GM18861 (cell line): ENCODE measurements around the gene TPM2.

Experiments
- ATAC-seq: cut with Tn5 transposase; IDR thresholded peaks from one replicate; pipeline ENCODE4 v1.9.1; 2021; ENCODE audit not compliant: unreplicated experiment

Gene TPM2

GRCh38 chr9:35679766-35680330, 9.9 kb downstream of the TPM2 start:
- ATAC-seq: no peak

GRCh38 chr9:35679091-35679490, 10.6 kb downstream of the TPM2 start:
- no peak for ATAC-seq

DNA sequence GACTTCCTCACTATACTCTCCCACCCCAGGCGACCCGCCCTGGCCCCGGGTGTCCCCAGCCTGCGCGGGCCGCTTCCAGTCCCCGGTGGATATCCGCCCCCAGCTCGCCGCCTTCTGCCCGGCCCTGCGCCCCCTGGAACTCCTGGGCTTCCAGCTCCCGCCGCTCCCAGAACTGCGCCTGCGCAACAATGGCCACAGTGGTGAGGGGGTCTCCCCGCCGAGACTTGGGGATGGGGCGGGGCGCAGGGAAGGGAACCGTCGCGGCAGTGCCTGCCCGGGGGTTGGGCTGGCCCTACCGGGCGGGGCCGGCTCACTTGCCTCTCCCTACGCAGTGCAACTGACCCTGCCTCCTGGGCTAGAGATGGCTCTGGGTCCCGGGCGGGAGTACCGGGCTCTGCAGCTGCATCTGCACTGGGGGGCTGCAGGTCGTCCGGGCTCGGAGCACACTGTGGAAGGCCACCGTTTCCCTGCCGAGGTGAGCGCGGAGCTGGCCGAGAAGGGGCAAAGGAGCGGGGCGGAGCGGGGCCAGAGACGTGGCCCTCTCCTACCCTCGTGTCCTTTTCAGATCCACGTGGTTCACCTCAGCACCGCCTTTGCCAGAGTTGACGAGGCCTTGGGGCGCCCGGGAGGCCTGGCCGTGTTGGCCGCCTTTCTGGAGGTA, 13.9 kb downstream of the TPM2 start:
- ATAC-seq: no peak

DNA sequence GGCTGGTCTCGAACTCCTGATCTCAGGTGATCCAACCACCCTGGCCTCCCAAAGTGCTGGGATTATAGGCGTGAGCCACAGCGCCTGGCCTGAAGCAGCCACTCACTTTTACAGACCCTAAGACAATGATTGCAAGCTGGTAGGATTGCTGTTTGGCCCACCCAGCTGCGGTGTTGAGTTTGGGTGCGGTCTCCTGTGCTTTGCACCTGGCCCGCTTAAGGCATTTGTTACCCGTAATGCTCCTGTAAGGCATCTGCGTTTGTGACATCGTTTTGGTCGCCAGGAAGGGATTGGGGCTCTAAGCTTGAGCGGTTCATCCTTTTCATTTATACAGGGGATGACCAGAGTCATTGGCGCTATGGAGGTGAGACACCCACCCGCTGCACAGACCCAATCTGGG, 14.5 kb downstream of the TPM2 start:
- no peak for ATAC-seq

GRCh38 chr9:35674025-35674361, 15.7 kb downstream of the TPM2 start:
- ATAC-seq: no peak

DNA sequence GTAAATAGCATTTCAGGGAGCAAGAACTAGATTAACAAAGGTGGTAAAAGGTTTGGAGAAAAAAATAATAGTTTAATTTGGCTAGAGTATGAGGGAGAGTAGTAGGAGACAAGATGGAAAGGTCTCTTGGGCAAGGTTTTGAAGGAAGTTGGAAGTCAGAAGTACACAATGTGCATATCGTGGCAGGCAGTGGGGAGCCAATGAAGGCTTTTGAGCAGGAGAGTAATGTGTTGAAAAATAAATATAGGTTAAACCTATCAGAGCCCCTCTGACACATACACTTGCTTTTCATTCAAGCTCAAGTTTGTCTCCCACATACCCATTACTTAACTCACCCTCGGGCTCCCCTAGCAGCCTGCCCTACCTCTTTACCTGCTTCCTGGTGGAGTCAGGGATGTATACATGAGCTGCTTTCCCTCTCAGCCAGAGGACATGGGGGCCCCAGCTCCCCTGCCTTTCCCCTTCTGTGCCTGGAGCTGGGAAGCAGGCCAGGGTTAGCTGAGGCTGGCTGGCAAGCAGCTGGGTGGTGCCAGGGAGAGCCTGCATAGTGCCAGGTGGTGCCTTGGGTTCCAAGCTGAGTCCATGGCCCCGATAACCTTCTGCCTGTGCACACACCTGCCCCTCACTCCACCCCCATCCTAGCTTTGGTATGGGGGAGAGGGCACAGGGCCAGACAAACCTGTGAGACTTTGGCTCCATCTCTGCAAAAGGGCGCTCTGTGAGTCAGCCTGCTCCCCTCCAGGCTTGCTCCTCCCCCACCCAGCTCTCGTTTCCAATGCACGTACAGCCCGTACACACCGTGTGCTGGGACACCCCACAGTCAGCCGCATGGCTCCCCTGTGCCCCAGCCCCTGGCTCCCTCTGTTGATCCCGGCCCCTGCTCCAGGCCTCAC, 16.3 kb downstream of the TPM2 start, which contains the start of gene CA9:
TSS of gene CA9 (plus strand) at position 797 of the 893 bp plus-strand sequence. CDS start at position 829, 32 bp downstream.
- no peak for ATAC-seq

DNA sequence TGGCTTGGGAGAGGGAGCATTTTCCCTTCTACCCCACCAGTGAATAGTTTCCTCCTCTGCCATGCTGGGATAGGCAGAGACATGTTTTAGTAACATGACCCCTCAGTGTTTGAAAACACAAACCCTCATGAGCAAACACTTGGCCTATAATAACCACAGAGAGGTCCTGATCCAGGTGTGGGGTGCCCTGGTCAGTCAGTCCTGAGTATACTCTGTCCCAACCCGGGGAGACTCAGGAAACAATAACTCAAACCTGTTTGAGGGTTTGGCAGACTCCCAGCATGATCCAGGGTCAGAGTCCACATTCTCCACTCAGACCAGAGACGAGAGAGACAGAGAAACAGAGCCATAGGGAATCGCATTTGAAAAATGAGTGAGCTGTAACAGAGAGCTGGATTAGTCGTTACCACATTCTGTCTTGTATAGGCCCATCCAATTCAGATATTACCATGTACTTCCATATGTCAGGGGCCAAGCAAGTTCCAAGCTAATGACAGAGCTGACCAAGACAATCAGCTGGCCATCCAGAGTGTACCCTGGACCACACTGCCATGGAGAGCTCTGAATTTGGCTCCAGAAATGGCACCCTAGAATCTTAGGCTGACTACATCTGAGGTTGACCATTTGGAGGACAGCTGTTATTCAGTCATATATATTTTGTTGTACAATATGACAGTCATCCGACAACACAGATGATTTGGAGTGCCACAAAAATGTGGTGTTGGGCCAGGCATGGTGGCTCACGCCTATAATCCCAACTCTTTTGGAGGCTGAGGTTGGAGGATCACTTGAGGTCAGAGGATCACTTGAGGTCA, 20.2 kb downstream of the TPM2 start:
- no peak for ATAC-seq

GRCh38 chr9:35667939-35668338, 21.8 kb downstream of the TPM2 start:
- no peak for ATAC-seq

DNA sequence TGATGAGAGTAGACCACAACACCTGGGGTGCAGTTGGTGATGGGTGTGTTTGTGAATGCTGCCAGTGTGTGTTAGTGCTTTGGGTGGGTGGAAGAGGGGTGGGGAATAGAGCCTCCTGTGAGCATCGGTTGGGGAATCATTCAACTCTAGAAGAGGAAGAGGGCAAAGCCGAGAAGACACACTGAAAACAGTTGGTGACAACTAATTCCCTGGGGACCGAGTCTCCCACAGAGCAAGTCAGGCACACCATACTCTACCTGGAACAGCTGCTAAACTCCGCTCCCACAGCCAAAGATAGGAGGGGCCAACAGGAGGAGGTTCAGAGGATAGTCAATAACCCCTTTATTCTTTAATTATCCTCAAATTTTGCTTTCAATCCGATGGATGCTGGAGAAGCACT, 23.2 kb downstream of the TPM2 start:
- no peak for ATAC-seq

DNA sequence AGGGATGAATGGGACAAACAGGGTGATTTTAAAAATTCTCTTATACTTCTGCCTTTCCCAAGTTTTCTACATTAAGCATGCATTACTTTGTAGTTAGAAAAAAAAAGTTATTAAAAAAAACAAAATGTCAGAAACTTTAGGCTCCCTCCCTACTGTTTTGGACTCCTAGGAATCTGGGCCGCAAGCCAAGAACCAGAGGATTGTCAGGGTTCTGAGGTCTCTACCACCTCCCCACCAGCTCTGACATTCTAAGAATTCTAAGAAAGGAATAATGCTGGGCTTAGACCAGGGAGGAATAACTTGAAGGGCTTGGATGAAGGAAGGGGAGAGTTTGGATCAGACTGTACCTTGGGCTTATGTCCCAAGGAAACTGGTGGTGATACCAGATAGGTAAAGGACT, 23.7 kb downstream of the TPM2 start:
- ATAC-seq: no peak

DNA sequence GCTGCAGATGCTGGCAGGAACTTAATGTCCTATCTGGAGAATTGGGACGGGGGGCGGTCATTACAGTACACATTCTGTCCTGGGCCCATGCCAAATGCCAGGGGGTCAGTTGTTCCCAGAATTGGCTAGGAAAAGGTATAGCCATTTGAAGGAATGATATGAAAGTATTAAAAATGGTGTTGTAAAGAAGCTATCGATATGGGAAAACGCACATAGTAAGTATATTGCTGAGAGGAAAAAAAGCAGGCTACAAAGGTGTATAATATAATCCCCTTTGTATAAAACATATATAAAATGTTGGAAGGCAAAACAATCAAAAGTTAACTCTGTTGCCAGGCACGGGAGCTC, 24.3 kb downstream of the TPM2 start:
- no peak for ATAC-seq

DNA sequence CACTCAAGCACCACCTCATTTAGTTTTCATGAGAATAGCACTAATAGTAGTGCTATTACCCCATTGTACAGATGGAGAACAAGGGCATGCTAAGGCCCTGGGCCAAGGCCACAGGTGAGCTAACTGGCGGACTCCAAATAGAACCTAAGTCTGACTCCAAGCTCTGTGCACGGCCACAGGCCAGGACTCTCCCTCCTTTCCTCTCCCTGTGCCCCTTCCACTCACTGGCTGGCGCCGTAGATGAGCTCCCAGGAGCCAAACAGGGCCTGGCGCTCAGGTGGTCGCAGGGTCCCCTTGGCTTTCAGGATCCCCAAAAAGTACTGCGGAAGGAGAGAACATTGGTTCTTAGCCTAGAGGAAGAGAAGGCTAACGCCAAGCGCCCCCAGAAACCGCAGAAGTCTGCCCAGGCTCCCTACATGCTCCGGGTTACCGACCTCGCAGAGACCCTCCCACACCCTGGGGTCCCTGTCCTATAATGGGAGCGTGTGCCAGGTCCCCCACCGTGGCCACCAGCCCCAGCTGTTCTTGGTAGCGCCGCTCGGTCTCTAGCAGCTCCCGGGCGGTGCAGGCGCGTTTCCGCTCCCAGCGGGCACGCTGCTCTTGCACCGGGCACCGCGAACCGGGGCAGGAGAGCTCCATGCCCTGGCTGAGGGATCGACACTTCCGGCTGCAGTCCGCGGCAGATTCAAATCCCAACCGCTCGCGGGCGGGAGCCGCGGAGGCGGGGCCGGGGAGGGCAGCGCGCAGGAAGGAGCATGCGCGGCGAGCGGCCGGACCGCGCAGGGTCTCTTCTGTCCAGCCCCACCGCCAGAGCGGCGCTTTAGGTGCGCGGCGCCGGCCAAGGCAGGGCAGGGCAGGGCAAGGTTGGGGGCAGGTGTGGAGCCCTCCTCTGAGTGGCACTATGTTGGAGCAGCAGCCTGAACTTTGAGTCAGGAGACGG, 24.9 kb downstream of the TPM2 start, which contains the start of gene ARHGEF39:
TSS of gene ARHGEF39 (minus strand) at position 665 of the 940 bp plus-strand sequence. CDS start at position 639, 26 bp downstream.
- ATAC-seq: peak; percentile 64

DNA sequence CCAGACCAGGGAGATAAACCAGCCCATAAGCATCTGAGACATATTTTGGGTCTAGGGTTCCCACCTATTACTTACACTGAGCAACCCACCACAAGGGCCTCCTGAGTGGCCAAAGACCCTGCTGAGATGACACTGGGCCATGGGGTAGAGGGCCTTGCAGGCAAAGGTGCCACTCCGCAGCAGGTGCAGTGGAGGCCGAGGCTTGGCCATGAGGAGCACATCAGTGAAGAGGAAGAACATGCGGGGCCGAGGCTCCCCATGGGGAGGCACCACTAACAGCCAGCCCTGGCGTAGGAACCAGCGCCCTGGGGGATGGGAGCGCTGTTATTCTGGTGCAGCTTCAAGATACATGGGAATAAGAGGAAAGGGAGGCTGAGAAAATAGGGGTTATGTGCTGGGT, 27.3 kb downstream of the TPM2 start:
- no peak for ATAC-seq

DNA sequence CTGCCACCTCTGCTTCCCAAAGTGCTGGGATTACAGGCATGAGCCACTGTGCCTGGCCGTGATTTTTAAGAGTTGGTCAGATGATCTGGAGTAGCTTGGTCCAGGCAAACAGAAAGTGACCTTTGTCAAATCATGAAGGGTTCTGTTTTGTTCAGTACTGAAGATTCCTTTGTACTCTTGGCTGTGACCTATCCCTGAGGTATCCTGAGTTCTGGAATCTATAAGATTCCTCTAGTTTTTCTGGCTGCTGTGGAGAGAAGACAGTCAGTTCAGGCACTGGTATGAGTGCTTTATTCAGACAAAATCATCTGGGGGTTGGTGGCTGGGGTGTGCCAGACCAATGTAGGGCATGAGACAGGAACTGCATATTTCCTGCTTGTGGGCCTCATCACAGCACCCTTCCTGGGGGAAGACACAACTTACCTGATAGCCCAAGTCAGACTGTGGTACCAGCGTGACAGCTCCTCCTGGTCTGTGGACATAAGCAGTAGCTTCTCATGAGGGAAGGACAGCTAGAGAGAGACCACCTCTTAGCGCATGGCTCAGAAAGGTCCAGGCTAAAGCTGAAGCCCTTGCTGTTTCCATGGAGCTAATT, 27.9 kb downstream of the TPM2 start:
- ATAC-seq: no peak

DNA sequence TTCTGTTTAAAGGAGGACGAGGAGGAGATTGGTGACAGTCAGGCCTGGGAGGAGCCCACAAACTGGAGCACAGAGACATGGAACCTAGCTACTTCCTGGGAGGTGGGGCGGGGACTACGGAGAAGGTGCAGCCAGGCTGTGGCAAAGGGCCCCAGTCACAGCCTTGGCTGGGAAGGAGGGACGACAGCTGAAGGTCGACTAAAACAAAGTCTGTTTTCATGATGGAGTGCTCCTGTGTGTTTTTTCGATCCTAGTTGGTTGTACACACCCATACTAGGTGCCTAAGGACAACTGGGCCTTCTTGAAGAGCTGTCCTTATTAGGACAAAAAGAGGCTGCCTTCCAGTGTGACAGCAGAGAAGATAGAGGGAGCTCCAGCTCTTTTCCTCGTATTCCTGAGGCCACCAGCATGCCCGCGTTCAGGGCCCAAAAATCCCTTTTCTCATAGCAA, 28.7 kb downstream of the TPM2 start:
- no peak for ATAC-seq

DNA sequence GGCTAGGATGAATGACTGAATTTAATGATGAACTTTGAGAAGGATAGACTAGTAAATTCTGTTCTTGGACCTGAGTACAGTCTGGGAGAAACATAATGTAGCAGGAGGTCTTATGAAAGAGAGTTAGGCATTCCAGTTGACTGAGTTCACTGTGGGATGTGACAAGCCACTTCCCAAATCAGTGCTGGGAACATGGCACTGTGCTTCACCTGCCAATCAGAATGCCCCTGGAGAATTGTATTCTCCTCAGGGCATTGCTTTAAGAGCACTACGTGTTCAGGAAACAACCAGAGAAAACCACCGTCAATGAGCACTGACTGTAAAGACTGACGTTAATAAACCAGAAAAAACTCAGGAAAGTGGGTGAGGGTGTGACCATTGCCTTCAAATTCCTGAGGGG, 30.4 kb downstream of the TPM2 start:
- no peak for ATAC-seq

- ATAC-seq: no peak
Observed at GRCh38 chr9:35658968-35659220, 30.8 kb downstream of the TPM2 start.

DNA sequence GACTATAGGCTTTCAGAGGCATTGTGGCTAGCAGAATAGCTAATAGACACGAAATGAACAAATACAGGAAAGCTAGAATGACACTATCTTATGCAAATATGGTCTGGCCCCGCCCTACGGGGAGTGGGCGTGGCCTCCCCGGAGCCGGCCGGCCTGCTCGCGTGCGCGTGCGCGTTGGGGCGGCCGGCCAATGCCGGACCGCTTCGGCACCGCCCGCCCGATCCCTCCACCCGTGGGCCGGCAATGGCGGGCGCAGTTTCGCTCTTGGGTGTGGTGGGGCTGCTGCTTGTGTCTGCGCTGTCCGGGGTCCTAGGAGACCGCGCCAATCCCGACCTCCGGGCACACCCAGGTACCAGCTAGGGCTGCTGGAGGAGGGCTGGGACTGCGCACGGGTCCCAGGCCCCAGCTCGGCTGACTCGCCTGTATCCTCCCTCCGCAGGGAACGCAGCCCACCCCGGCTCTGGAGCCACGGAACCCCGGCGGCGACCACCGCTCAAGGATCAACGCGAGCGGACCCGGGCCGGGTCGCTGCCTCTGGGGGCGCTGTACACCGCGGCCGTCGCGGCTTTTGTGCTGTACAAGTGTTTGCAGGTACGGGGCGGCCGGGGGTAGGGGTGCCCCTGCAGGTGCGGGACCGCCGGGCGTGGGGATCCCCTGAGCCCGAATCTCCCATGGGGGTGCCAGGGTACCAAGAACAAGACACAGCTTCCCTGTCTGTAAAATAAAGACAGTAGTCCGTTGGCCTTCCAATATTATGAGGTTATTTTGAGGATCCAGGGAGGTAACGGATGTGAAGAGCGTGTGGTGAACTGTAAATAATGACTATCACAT, 31.4 kb downstream of the TPM2 start, which contains the start of gene CCDC107:
TSS of gene CCDC107 (plus strand) at position 156 of the 831 bp plus-strand sequence. CDS start at position 244, 88 bp downstream.
- ATAC-seq: peak; percentile 41
